HG02610 (cell line): ENCODE measurements around the gene RAB11FIP5.

ENCODE experiments used
- ATAC-seq: cut with Tn5 transposase; IDR thresholded peaks from one replicate; pipeline ENCODE4 v1.9.1; 2021; ENCODE audit warnings: mild to moderate bottlenecking, moderate library complexity; ENCODE audit not compliant: unreplicated experiment

RAB11FIP5 gene

DNA sequence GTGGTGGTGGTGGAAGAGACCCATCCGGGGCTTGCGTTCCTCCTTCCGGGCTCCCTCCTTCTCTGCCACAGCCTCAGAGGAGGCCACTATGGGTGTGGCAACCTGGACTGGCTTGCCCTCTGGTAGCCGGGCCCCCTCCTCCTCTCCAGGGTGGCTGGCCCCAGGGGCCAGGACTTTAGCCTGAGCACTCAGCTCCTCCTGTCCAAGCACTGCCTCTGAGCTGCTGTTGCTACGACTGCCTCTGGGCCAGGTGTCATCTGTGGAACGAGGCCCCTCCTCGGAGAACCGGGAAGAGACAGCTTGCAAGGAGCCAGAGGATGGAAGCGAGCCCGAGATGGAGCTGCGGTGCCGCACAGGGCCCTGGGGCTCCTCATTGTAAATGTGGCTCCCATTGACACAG, 24.5 kb downstream of the RAB11FIP5 start:
- no peak for ATAC-seq

DNA sequence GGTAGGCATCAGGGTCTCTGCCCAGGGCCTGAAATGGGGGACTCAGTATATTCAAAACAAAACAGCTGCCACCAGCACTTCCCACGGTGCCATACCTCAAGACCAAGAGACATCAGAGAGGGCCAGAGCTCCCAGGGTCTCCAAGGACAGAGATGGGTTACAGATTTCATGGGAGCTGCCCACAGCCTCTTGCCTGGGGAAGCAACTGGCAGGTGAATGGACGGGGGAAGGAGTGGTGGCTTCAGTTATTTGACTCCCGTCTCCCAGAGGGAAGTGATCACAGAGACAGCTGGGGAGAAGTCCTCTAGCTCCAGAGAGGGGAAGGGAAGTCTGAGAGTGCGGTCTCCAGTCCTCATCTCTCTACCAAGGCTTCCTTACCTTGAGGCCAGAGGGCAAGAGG, 25.4 kb downstream of the RAB11FIP5 start:
- ATAC-seq: no peak

DNA sequence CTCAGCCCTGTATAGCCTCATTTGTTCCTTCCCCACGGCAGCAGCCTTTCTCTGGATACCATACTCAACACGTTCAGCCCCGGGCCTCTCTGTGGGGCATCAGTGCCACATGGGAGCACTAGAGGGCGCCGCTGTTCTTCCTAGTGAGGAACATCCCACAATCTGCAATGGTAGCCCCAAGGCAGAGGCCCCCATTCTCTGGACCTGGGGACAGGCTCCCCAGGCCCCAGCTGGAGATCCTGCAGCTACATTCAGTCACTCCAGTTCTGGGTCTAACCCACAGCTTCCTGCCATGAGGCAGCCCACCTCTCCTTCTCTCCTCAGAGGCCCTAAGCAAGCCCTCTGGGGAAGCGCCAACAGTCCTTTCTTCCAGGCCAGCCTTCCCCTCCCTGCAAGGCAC, 27.1 kb downstream of the RAB11FIP5 start:
- ATAC-seq: peak; percentile 79

- no peak for ATAC-seq
Measured at GRCh38 chr2:73084971-73085370, 27.8 kb downstream of the RAB11FIP5 start.

DNA sequence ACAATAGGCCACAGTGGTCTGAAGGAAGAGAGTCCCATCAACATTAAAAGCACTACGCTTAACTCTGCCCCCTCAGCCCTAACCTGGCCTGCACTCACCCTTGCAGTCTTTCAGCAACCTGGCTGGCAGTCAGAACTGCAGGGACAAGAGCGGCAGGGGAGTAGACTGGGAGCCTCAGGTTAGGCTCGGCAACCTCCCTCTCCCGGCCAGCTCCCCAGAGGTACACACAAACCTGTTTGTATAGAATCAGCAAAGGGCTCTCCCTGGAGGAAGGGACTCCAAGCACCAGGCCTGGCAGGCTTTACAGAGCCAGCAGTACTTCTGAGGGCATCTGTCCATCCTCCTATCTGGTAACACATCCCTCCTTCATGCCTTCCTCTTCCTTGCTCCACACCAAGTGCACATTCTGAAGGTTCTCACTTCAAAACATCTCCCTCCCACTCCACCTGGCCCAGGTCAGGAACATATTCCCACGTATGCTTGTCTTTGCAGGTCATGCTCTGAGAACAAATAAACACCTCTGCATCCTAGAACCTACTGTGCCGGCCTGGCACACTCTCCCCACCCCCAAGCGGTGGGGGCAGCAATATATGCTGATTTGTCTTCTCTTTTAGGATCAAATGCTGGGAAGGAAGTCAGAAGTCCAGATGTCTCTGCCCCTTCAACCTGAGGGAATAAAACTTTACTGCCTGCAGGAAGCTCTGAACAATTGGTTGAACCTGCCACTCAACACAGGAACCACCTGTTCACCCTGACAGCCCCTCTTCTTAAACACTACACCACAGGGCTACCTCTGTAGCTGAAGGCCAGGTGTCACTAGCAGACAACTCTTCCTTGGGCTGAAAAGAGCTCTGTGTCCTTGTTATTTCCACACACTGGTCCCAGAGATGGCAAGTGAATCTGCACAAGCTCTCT, 28.6 kb downstream of the RAB11FIP5 start:
- ATAC-seq: no peak

- no peak for ATAC-seq
Measured at GRCh38 chr2:73082523-73083410, 30.0 kb downstream of the RAB11FIP5 start.

- no peak for ATAC-seq
Measured at GRCh38 chr2:73081181-73081671, 31.5 kb downstream of the RAB11FIP5 start.

- no peak for ATAC-seq
Measured at GRCh38 chr2:73080321-73081131, 32.2 kb downstream of the RAB11FIP5 start.

GRCh38 chr2:73079636-73080035, 33.1 kb downstream of the RAB11FIP5 start:
- ATAC-seq: no peak

- ATAC-seq: no peak
Measured at GRCh38 chr2:73078457-73079411, 34.0 kb downstream of the RAB11FIP5 start.

DNA sequence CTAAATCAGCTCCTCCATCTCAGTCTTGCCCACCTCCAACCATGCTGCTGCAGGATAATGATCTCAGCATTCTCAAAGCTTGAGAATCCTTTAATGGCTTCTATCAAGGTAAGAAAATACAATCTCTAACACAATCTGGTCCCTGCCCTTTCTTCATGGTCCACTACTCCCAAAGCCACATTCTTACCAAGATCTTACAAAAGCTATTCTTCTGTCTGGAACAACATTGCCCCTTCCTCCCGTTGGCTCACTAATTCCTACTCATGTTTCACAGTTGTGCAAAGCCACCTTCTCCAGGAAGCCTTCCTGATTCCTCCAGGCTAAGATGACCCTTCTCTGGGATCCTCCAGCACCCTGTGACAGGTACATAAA, 35.3 kb downstream of the RAB11FIP5 start:
- no peak for ATAC-seq

GRCh38 chr2:73076701-73077423, 35.9 kb downstream of the RAB11FIP5 start:
- ATAC-seq: no peak

- ATAC-seq: no peak
Measured at GRCh38 chr2:73075477-73076373, 37.0 kb downstream of the RAB11FIP5 start.

DNA sequence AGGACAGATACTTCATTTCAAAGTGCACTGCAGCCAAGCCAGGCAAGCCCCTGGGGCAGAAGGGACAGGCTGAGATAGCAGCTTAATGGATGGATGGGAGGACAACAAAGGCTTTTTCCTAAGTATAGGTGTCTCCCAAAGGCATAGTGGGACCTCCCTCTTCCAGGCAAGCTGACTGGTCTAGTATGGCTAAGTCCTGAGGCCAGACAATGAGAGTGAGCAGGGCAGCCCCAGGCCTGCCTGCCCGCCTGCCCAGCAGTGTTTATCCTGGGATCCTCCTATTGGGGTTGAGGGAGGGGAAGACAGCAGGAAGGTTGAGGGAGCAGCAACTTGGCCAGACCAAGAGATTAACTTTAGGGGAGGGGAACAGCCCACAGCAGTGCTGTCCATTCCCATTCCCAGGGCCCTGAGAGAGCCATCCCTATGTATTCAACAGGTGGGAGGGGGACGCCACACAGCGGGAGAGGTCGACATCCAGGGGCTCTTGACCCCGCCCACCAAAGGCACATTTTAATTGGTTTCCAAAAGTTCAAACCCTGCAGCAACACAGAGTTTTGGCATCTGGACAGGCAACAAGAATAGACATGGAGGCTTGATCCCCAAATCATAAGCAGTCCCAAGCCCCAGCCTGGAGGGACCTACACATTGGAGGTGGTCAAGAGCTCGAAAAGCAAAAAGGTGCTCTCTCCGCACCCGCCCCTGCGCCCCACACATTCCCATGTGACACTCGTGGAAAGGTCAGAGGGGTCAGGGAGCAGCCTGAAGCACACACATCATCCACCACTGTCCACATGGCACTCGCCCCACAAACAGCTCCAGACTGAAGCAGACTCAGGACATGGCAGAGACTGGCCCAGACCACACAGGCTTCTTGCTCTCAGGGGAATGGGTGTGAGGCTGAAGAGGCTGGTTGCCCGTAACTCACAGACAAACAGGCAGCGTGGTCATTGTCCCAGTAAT, 38.4 kb downstream of the RAB11FIP5 start:
- ATAC-seq: no peak

GRCh38 chr2:73072416-73072815, 40.3 kb downstream of the RAB11FIP5 start:
- no peak for ATAC-seq

- ATAC-seq: no peak
Measured at GRCh38 chr2:73072129-73072395, 40.7 kb downstream of the RAB11FIP5 start.
